ENCODE data around the gene CCDC192. TPM values are rescaled to one million over a fixed set of nuclear protein-coding genes. Genes with fewer than 3 reads are reported as not detected.
A peak's percentile ranks its signal among the peaks of the same experiment; 100 is the strongest.

The CCDC192 gene
- total and polyA plus RNA-seq, 4 donors: 0.50 to 1.6 (median 1.0) TPM

DNA sequence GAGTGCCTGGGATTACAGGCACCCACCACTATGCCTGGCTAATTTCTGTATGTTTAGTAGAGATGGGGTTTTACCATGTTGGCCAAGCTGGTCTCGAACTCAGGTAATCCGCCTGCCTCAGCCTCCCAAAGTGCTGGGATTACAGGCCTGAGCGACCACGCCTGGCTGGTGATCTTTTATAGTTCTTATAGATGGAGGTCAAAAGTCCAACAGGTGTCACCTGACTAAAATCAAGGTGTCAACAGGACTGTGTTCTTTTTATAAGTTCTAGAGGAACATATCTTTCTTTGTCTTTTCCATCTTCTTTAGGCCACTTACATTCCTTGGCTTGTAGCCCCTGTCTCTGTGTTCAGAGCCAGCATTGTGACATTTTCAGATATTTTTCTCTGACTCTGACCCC, 224.9 kb downstream of the CCDC192 start:
- no peaks in the 10 kb centered on the region for H3K9me3 ChIP-seq (ENCODE audit: control insufficient read depth, insufficient read depth, low read length)
- H3K4me1 ChIP-seq (ENCODE audit: control insufficient read depth, insufficient read depth, low read length): no peaks in the 10 kb centered on the region
- no peaks in the 10 kb centered on the region for H3K36me3 ChIP-seq (ENCODE audit: control insufficient read depth, insufficient read depth, low read length)
- H3K27ac ChIP-seq (ENCODE audit: low read depth, low read length): no peak overlapping the region
- WGBS (ENCODE audit: insufficient coverage): 96% methylated on average over 4 of the region's 4 CpGs
- H3K27me3 ChIP-seq (ENCODE audit: control insufficient read depth, insufficient read depth, low read length): no peaks in the 10 kb centered on the region
- H3K4me3 ChIP-seq (ENCODE audit: low read depth, low read length): no peak overlapping the region
- DNase-seq (ENCODE audit: low read depth in 4 of 6, low spot score in 6 of 6): no peak

DNA sequence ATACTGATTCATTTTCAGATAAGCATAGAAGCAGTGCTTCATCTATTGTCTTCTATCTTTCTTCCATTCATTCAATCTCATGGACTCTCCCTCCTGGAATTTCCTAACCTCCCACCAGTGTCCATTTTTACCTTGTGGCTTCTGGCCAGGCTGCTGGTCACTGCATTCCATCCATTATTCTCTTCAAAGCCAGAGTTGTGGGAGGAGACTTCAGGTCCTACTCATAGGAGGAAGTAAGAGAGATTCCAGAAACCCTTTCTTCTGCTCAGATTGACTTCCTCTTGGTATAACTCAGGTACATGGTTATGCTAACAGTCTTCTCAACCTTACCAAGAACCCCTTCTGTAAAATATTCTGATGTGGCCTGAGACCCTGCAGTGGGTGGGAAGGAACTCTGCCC, 227.1 kb downstream of the CCDC192 start:
- DNase-seq (ENCODE audit: low read depth in 4 of 6, low spot score in 6 of 6): no peak
- Histone ChIP-seq H3K4me3 (ENCODE audit: low read depth, low read length) (no peak overlapping the region), H3K27ac (ENCODE audit: low read depth, low read length) (no peak overlapping the region), H3K27me3 (ENCODE audit: control insufficient read depth, insufficient read depth, low read length) (no peaks in the 10 kb centered on the region), H3K9me3 (ENCODE audit: control insufficient read depth, insufficient read depth, low read length) (no peaks in the 10 kb centered on the region), H3K36me3 (ENCODE audit: control insufficient read depth, insufficient read depth, low read length) (no peaks in the 10 kb centered on the region), H3K4me1 (ENCODE audit: control insufficient read depth, insufficient read depth, low read length) (no peaks in the 10 kb centered on the region)

DNA sequence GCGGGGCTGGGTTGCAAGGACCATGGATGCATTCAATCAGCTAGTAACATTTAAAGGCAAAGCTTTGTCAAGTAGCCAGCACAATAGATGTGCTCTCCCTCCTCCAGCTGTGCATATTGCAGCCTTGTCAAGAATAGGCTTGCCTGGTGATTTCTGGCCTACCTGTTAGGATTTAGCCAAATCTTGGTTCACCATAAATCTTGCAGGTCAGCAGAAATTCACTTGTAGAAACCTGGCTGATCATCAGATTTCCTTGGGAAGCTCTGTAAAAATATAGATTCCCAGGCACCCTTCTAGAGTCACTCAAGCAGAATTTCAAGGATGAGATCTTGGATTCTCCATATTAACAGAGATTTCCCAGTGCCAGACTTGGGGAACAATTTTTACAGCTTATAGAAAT, 228.2 kb downstream of the CCDC192 start:
- Histone ChIP-seq H3K27ac (ENCODE audit: low read depth, low read length) (no peak overlapping the region), H3K4me1 (ENCODE audit: control insufficient read depth, insufficient read depth, low read length) (no peaks in the 10 kb centered on the region), H3K36me3 (ENCODE audit: control insufficient read depth, insufficient read depth, low read length) (no peaks in the 10 kb centered on the region), H3K4me3 (ENCODE audit: low read depth, low read length) (no peak overlapping the region), H3K9me3 (ENCODE audit: control insufficient read depth, insufficient read depth, low read length) (no peaks in the 10 kb centered on the region), H3K27me3 (ENCODE audit: control insufficient read depth, insufficient read depth, low read length) (no peaks in the 10 kb centered on the region)
- DNase-seq (ENCODE audit: low read depth in 4 of 6, low spot score in 6 of 6): no peak
- 88% methylated on average over 1 of the region's 1 CpG for WGBS (ENCODE audit: insufficient coverage)

DNA sequence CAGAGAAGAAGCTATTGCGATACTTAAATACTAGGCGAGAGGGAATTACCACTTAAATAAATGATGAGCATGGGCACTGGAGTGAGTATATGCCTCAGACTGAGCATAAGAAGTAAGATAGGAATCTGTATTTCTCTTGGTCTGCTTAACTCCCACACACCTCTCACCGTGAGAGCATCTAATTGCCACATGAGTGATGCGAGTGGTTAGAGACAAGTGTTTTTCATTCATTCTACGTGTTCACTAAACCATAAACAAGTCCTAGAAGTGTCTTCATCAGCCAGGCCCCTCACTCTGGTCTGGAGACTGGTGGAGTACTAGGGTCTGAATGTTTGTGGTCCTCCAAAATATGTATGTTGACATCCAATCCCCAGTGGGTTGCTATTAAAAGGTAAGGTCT, 230.2 kb downstream of the CCDC192 start:
- no peak overlapping the region for H3K4me3 ChIP-seq (ENCODE audit: low read depth, low read length)
- no peaks in the 10 kb centered on the region for H3K9me3 ChIP-seq (ENCODE audit: control insufficient read depth, insufficient read depth, low read length)
- H3K27me3 ChIP-seq (ENCODE audit: control insufficient read depth, insufficient read depth, low read length): no peaks in the 10 kb centered on the region
- no peaks in the 10 kb centered on the region for H3K36me3 ChIP-seq (ENCODE audit: control insufficient read depth, insufficient read depth, low read length)
- DNase-seq (ENCODE audit: low read depth in 4 of 6, low spot score in 6 of 6): no peak
- no peaks in the 10 kb centered on the region for H3K4me1 ChIP-seq (ENCODE audit: control insufficient read depth, insufficient read depth, low read length)
- H3K27ac ChIP-seq (ENCODE audit: low read depth, low read length): no peak overlapping the region
- WGBS (ENCODE audit: insufficient coverage): no CpG with 5 or more reads among the region's 5 CpGs

DNA sequence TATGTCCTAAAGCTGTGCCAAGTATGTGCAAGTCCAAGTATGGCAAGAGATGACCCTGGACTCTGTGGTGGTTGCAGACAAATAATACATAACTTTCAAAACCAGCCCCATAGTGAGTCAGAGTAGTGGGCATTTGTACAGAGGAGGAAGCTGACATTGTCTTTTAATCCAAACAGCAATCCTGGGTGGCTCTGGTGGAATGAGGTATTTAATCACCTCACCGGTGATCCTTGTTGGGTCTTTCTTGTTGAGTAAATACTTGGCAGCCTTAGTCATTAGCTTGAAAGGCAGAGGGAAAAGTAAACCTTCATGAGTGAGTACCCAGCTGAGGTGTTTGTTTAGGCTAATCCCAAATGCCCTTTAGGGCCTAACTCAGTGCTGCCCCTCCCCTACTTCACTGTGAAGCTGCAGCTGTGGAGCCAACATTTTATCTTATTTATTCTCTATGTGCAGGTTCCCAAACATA, 231.6 kb downstream of the CCDC192 start:
- 14% methylated on average over 1 of the region's 1 CpG for WGBS (ENCODE audit: insufficient coverage)
- DNase-seq (ENCODE audit: low read depth in 4 of 6, low spot score in 6 of 6): no peak

DNA sequence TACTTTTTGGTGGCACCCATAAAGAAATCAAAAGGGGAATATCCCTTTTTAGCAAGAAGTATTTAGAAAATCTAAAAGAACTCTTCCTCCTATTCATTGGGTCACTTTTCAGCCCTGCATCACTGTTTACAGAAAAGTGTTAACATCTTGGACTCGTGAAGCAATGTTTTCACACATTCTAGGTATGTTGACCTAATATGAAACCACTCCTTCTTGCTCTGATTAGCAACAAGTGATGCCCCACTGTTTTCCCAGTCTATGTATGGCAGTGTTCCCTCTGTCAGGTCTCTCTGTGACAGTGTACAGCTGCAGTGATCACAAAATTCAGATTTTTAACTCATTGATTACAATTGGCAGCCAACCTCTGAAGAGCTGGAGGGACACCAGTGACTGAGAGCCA, 232.2 kb downstream of the CCDC192 start:
- no peaks in the 10 kb centered on the region for H3K9me3 ChIP-seq (ENCODE audit: control insufficient read depth, insufficient read depth, low read length)
- no peaks in the 10 kb centered on the region for H3K36me3 ChIP-seq (ENCODE audit: control insufficient read depth, insufficient read depth, low read length)
- no peak overlapping the region for H3K4me3 ChIP-seq (ENCODE audit: low read depth, low read length)
- WGBS (ENCODE audit: insufficient coverage): 89% methylated on average over 1 of the region's 1 CpG
- H3K4me1 ChIP-seq (ENCODE audit: control insufficient read depth, insufficient read depth, low read length): no peaks in the 10 kb centered on the region
- no peaks in the 10 kb centered on the region for H3K27me3 ChIP-seq (ENCODE audit: control insufficient read depth, insufficient read depth, low read length)
- no peak overlapping the region for H3K27ac ChIP-seq (ENCODE audit: low read depth, low read length)
- no peak for DNase-seq (ENCODE audit: low read depth in 4 of 6, low spot score in 6 of 6)

More for the DNA sequence above, 231.6 kb downstream of the CCDC192 start:
- H3K4me1 ChIP-seq (ENCODE audit: control insufficient read depth, insufficient read depth, low read length): no peaks in the 10 kb centered on the region
- no peaks in the 10 kb centered on the region for H3K9me3 ChIP-seq (ENCODE audit: control insufficient read depth, insufficient read depth, low read length)
- no peaks in the 10 kb centered on the region for H3K36me3 ChIP-seq (ENCODE audit: control insufficient read depth, insufficient read depth, low read length)
- H3K27ac ChIP-seq (ENCODE audit: low read depth, low read length): no peak overlapping the region
- H3K27me3 ChIP-seq (ENCODE audit: control insufficient read depth, insufficient read depth, low read length): no peaks in the 10 kb centered on the region
- no peak overlapping the region for H3K4me3 ChIP-seq (ENCODE audit: low read depth, low read length)

DNA sequence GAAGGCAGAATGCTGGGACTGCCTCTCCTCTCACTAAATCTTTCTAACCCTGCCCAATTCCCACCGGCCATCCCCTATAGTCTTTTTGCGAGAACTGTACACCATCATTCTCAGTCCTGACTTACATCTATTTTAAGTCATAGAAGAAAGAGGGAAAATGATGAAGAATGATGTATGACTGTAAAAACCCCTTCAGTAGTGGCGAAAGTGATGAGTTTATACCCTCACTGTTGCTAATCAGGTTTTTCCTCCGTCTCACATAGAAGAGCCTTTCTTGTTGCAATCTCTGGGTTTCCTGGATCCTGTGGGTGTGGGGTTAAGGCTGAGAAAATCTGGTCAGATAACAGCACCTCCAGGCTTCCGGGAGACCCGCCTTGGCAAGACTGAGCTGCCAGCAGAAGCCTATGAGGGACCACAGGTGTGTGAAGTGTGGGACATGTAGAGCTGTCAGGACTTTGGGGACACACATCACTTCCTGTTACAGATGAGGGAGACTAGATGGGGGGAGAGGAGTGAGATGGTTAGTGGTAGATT, 233.3 kb downstream of the CCDC192 start:
- H3K36me3 ChIP-seq (ENCODE audit: control insufficient read depth, insufficient read depth, low read length): no peaks in the 10 kb centered on the region
- WGBS (ENCODE audit: insufficient coverage): 95% methylated on average over 2 of the region's 6 CpGs
- no peak for DNase-seq (ENCODE audit: low read depth in 4 of 6, low spot score in 6 of 6)
- no peaks in the 10 kb centered on the region for H3K9me3 ChIP-seq (ENCODE audit: control insufficient read depth, insufficient read depth, low read length)
- H3K27ac ChIP-seq (ENCODE audit: low read depth, low read length): no peak overlapping the region
- no peaks in the 10 kb centered on the region for H3K4me1 ChIP-seq (ENCODE audit: control insufficient read depth, insufficient read depth, low read length)
- no peak overlapping the region for H3K4me3 ChIP-seq (ENCODE audit: low read depth, low read length)
- no peaks in the 10 kb centered on the region for H3K27me3 ChIP-seq (ENCODE audit: control insufficient read depth, insufficient read depth, low read length)

DNA sequence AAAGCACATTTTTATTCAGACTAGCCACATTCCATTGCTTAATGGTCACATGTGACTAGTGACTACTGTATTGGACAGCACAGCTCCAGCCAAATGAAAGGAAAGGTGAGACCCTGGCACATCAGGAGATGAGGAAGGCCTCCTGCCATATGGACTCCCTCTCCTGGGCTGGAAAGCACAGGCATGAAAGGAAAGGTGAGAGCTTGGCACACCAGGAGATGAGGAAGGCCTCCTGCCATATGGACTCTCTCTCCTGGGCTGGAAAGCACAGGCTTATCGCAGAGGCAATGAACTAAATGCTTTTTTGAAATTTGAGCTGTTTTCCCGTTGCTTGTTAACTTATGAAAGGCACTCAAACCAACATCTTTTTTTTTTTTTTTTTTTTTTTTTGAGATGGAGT, 235.6 kb downstream of the CCDC192 start:
- H3K27me3 ChIP-seq (ENCODE audit: control insufficient read depth, insufficient read depth, low read length): no peaks in the 10 kb centered on the region
- no peak overlapping the region for H3K27ac ChIP-seq (ENCODE audit: low read depth, low read length)
- H3K36me3 ChIP-seq (ENCODE audit: control insufficient read depth, insufficient read depth, low read length): no peaks in the 10 kb centered on the region
- DNase-seq (ENCODE audit: low read depth in 4 of 6, low spot score in 6 of 6): no peak
- no peak overlapping the region for H3K4me3 ChIP-seq (ENCODE audit: low read depth, low read length)
- H3K9me3 ChIP-seq (ENCODE audit: control insufficient read depth, insufficient read depth, low read length): no peaks in the 10 kb centered on the region
- peaks cover 3% of the 10 kb centered on the region for H3K4me1 ChIP-seq (ENCODE audit: control insufficient read depth, insufficient read depth, low read length)
- WGBS (ENCODE audit: insufficient coverage): 100% methylated on average over 1 of the region's 2 CpGs

DNA sequence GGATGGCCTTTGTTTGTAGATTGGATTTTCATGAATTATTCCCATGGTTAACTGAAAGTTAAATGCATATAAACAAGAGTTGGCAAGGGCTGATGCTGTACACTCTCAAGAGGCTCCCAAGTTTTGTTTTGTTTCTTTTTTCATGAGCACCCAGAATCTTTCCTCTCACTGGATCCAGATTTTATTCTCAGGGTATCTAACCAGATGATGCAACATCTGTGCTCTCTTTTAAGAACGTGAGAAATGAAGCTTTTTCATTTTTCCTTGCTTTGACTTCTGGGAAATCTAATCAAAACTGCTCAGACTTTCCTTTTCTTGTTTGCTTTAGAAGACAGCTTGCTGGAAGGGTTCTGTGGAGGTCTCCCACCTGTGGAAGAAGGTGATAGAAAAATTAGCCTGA, 237.7 kb downstream of the CCDC192 start:
- H3K27me3 ChIP-seq (ENCODE audit: control insufficient read depth, insufficient read depth, low read length): no peaks in the 10 kb centered on the region
- DNase-seq (ENCODE audit: low read depth in 4 of 6, low spot score in 6 of 6): peak in 1 of 6 donors; percentile 8
- WGBS (ENCODE audit: insufficient coverage): no CpG with 5 or more reads among the region's 1 CpG
- no peak overlapping the region for H3K4me3 ChIP-seq (ENCODE audit: low read depth, low read length)
- H3K36me3 ChIP-seq (ENCODE audit: control insufficient read depth, insufficient read depth, low read length): no peaks in the 10 kb centered on the region
- H3K4me1 ChIP-seq (ENCODE audit: control insufficient read depth, insufficient read depth, low read length): peaks cover 3% of the 10 kb centered on the region
- peak overlapping the region; percentile 20 for H3K27ac ChIP-seq (ENCODE audit: low read depth, low read length)
- no peaks in the 10 kb centered on the region for H3K9me3 ChIP-seq (ENCODE audit: control insufficient read depth, insufficient read depth, low read length)

DNA sequence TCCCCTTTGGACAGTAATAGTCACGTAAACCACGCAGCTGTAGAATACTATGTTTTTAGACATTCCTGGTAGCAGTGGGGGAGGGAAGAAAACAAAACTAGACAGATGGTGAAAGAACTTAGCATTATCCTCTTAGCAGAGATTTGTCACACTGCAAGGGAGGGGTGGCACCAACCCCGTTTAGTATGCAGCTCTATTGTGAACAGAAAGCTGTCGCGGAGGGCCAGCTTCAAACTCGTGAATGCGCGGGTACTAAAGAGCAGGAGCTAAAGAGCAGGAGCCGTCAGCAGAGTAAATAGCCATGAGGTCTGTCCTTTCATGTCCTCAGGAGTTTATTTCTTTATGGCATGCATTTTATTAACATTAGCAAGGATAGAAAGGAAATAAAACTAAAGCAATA, 238.5 kb downstream of the CCDC192 start:
- WGBS (ENCODE audit: insufficient coverage): 9% methylated on average over 6 of the region's 9 CpGs
- H3K9me3 ChIP-seq (ENCODE audit: control insufficient read depth, insufficient read depth, low read length): no peaks in the 10 kb centered on the region
- peak in 4 of 6 donors; percentile 20 to 84 (median 56) for DNase-seq (ENCODE audit: low read depth in 4 of 6, low spot score in 6 of 6)
- no peaks in the 10 kb centered on the region for H3K36me3 ChIP-seq (ENCODE audit: control insufficient read depth, insufficient read depth, low read length)
- H3K4me3 ChIP-seq (ENCODE audit: low read depth, low read length): peak overlapping the region; percentile 21
- H3K27ac ChIP-seq (ENCODE audit: low read depth, low read length): peak overlapping the region; percentile 20
- peaks cover 3% of the 10 kb centered on the region for H3K4me1 ChIP-seq (ENCODE audit: control insufficient read depth, insufficient read depth, low read length)
- no peaks in the 10 kb centered on the region for H3K27me3 ChIP-seq (ENCODE audit: control insufficient read depth, insufficient read depth, low read length)
